HFF-Myc (cell line): ENCODE results near the gene EGR4.

ENCODE experiments used
- DNase-seq: peaks from one replicate; pipeline ENCODE4 v3.0.0-alpha.2; 2011; ENCODE audit warnings: low read depth; ENCODE audit errors: extremely low read depth
- H3K4me3 ChIP-seq: replicated peaks from 2 replicates; pipeline ENCODE4 v1.5.1; 2011; ENCODE audit warnings: low read depth, mild to moderate bottlenecking, control low read depth, low read length
- CTCF ChIP-seq: IDR thresholded peaks from 2 replicates; pipeline ENCODE4 v1.5.1; 2012; ENCODE audit warnings: mild to moderate bottlenecking, low read depth, low read length, control low read depth; ENCODE audit errors: missing control alignments

The EGR4 gene

GRCh38 chr2:73268830-73269685, 24.3 kb downstream of the EGR4 start:
- no peak for DNase-seq
- no peak for TF ChIP-seq CTCF
- H3K4me3 ChIP-seq: no peak overlapping the region

GRCh38 chr2:73268366-73268829, 24.9 kb downstream of the EGR4 start:
- TF ChIP-seq CTCF: no peak
- DNase-seq: no peak
- H3K4me3 ChIP-seq: no peak overlapping the region

DNA sequence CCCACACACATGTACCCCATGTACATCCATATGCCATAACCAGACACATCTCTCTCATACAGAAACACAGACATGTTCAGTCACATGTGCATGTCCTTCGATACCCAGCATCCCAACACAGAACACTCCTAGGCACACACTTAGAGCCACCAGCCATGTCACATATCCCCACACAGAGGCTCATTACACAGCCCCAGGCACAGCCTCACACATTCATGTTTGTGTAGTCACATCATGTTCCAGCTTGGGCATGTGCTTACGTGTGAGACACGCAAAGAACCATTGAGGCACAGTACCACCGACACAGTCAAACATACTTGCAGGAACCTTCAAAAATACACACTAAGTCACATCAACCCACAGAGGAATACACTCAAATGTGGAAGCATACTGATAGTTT, 26.3 kb downstream of the EGR4 start:
- no peak overlapping the region for H3K4me3 ChIP-seq
- TF ChIP-seq CTCF: no peak
- DNase-seq: no peak

GRCh38 chr2:73266061-73266901, 27.1 kb downstream of the EGR4 start:
- no peak for TF ChIP-seq CTCF
- no peak for DNase-seq
- H3K4me3 ChIP-seq: no peak overlapping the region

GRCh38 chr2:73265298-73266060, 27.9 kb downstream of the EGR4 start:
- TF ChIP-seq CTCF: no peak
- DNase-seq: no peak
- H3K4me3 ChIP-seq: no peak overlapping the region

DNA sequence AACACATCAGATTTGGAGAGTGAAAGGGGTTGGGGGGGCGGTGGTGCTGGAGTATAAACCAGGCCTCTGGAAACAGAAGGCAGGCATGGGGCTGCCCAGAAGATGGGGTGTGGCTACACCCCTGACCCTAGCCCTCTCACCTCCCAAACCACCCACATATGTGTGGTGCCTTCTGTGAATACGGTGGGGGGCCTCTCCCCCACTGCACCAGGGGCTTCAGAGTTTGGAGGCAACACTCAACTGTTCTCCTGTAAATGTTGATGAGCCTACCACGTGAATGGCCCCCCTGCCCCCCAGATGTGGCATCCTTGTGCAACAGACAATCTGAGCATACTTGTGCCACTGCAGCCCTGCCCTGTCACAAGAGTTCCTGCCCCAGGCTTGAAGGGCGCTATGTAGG, 28.6 kb downstream of the EGR4 start:
- no peak for DNase-seq
- no peak overlapping the region for H3K4me3 ChIP-seq
- TF ChIP-seq CTCF: no peak
